ENCODE data around the gene DPPA4. TPM values are rescaled to one million over a fixed set of nuclear protein-coding genes. Genes with fewer than 3 reads are reported as not detected.

DPPA4 gene
- total RNA-seq, 1 experiment from 2014 or later, result 774 TPM

DNA sequence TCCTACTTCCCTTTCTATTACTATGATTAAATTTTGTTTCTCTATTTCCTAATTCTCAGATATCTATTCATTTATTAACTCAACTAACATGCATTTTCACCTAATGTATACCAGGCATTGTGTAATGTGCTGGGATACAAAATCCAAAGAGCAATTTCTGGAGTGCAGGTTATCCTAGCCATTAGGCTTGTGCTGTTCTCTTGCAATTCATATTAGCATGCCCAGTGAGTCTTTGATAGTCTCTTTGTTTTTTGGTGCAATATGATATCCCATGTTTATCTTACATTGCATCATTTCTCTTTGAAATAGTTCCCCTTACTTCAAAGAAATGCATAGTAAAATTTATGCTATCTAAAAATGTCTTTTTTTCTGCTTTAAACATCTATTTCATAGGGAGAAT lies 13.9 kb upstream of the DPPA4 start:
- TF ChIP-seq, protein P1, sequence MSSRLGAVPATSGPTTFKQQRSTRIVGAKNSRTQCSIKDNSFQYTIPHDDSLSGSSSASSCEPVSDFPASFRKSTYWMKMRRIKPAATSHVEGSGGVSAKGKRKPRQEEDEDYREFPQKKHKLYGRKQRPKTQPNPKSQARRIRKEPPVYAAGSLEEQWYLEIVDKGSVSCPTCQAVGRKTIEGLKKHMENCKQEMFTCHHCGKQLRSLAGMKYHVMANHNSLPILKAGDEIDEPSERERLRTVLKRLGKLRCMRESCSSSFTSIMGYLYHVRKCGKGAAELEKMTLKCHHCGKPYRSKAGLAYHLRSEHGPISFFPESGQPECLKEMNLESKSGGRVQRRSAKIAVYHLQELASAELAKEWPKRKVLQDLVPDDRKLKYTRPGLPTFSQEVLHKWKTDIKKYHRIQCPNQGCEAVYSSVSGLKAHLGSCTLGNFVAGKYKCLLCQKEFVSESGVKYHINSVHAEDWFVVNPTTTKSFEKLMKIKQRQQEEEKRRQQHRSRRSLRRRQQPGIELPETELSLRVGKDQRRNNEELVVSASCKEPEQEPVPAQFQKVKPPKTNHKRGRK (CRISPR knock-in tag; IDR thresholded peaks at IDR 0.05; ENCODE audit: borderline replicate concordance), result no peak
- TF ChIP-seq ZNF671 (CRISPR knock-in tag; IDR thresholded peaks at IDR 0.05) (no peak), FOXJ3 (CRISPR knock-in tag; IDR thresholded peaks at IDR 0.05; ENCODE audit: borderline replicate concordance) (no peak), RORB (CRISPR knock-in tag; IDR thresholded peaks at IDR 0.05) (no peak)
- TF ChIP-seq, protein P2, sequence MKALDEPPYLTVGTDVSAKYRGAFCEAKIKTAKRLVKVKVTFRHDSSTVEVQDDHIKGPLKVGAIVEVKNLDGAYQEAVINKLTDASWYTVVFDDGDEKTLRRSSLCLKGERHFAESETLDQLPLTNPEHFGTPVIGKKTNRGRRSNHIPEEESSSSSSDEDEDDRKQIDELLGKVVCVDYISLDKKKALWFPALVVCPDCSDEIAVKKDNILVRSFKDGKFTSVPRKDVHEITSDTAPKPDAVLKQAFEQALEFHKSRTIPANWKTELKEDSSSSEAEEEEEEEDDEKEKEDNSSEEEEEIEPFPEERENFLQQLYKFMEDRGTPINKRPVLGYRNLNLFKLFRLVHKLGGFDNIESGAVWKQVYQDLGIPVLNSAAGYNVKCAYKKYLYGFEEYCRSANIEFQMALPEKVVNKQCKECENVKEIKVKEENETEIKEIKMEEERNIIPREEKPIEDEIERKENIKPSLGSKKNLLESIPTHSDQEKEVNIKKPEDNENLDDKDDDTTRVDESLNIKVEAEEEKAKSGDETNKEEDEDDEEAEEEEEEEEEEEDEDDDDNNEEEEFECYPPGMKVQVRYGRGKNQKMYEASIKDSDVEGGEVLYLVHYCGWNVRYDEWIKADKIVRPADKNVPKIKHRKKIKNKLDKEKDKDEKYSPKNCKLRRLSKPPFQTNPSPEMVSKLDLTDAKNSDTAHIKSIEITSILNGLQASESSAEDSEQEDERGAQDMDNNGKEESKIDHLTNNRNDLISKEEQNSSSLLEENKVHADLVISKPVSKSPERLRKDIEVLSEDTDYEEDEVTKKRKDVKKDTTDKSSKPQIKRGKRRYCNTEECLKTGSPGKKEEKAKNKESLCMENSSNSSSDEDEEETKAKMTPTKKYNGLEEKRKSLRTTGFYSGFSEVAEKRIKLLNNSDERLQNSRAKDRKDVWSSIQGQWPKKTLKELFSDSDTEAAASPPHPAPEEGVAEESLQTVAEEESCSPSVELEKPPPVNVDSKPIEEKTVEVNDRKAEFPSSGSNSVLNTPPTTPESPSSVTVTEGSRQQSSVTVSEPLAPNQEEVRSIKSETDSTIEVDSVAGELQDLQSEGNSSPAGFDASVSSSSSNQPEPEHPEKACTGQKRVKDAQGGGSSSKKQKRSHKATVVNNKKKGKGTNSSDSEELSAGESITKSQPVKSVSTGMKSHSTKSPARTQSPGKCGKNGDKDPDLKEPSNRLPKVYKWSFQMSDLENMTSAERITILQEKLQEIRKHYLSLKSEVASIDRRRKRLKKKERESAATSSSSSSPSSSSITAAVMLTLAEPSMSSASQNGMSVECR (CRISPR knock-in tag; IDR thresholded peaks at IDR 0.05; ENCODE audit: borderline replicate concordance), result no peak
- no peaks in the 10 kb centered on the region for H3K27me3 Mint-ChIP-seq (ENCODE audit: low read depth)
- H3K4me3 Mint-ChIP-seq, result no peak overlapping the region
- peaks cover 47% of the 10 kb centered on the region for H3K36me3 Mint-ChIP-seq
- no peaks in the 10 kb centered on the region for H3K9me3 Mint-ChIP-seq
- DNase-seq (ENCODE audit: low spot score), result no peak
- no peak for ATAC-seq
- H3K27ac Mint-ChIP-seq, result peak overlapping the region; percentile 34
- ChIA-PET POLR2A (no interaction called here), CTCF (no interaction called here)
- peaks cover 73% of the 10 kb centered on the region for H3K4me1 Mint-ChIP-seq

DNA sequence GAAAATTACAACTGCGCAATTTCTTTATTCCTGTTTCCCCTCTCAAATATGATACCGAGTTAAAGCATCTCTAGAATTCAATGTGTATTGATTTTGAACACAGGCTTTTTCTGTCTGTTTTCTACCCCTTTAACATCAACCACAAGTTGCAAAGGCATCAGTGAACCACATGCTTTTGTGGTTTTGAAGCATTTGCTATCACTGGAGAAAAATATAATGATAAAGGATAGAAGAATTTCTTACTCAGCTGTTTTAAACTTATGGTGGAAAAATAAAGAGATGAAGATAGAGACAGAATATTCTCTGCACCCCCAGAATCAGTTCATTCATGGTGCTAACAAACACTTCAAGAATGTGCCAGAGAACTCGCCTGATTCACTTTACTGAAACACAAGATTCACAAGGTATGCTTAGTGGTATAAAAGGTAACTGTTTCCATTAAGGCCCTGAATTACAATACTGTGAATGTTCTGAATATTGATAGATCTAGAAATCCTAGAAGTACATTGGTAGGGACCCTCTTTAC lies 9.5 kb upstream of the DPPA4 start:
- no peak for DNase-seq (ENCODE audit: low spot score)
- H3K36me3 Mint-ChIP-seq, result peaks cover 66% of the 10 kb centered on the region
- no peaks in the 10 kb centered on the region for H3K9me3 Mint-ChIP-seq
- peaks cover 49% of the 10 kb centered on the region for H3K4me1 Mint-ChIP-seq
- ATAC-seq, result no peak
- TF ChIP-seq IRF2 (CRISPR knock-in tag; IDR thresholded peaks at IDR 0.05; ENCODE audit: borderline replicate concordance, low read depth) (no peak), MXD4 (CRISPR knock-in tag; IDR thresholded peaks at IDR 0.05; ENCODE audit: borderline replicate concordance) (no peak), RELA (CRISPR knock-in tag; IDR thresholded peaks at IDR 0.05; ENCODE audit: borderline replicate concordance) (no peak), ZNF219 (CRISPR knock-in tag; IDR thresholded peaks at IDR 0.05; ENCODE audit: borderline replicate concordance) (no peak), SP1 (CRISPR knock-in tag; conservative IDR thresholded peaks at IDR 0.05) (no peak), FOXK1 (CRISPR knock-in tag; IDR thresholded peaks at IDR 0.05) (no peak), SOX15 (CRISPR knock-in tag; IDR thresholded peaks at IDR 0.05) (no peak), NR2C2 (CRISPR knock-in tag; IDR thresholded peaks at IDR 0.05) (no peak), ZNF138 (CRISPR knock-in tag; conservative IDR thresholded peaks at IDR 0.05) (no peak), TEAD1 (CRISPR knock-in tag; IDR thresholded peaks at IDR 0.05) (no peak), TP53 (CRISPR knock-in tag; IDR thresholded peaks at IDR 0.05) (no peak), PRRX2 (CRISPR knock-in tag; IDR thresholded peaks at IDR 0.05) (no peak), TCF7 (CRISPR knock-in tag; IDR thresholded peaks at IDR 0.05; ENCODE audit: low read depth) (no peak), FOXJ3 (CRISPR knock-in tag; IDR thresholded peaks at IDR 0.05; ENCODE audit: borderline replicate concordance) (no peak)
- TF ChIP-seq, protein P3, sequence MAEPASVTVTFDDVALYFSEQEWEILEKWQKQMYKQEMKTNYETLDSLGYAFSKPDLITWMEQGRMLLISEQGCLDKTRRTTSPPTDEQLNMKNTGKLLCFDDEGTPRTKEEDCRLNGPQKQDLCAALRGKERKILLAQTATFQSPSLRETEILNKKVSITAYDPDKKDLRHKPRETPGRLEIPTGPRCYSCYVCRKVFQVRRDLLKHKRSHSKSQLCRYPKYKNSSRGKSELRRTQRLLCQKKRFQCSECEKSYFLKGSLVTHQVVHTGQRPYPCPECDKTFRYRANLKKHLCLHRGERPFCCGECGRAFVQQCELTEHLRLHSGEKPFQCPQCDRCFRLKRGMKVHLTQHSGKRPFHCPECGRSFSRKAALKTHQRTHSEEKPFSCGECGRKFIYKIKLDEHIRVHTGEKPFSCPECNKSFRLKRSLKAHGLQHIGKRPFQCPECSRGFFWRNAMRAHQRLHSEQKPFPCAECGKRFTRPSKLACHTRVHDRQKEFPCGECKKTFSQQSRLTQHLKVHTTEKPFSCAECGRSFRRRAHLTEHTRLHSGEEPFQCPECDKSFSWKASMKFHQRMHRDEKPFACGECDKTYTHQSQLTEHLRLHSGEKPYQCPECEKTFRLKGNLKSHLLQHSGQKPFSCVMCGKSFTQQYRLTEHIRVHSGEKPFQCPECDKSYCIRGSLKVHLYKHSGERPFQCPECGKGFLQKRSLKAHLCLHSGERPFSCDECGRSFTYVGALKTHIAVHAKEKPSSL (CRISPR knock-in tag; conservative IDR thresholded peaks at IDR 0.05), result no peak
- TF ChIP-seq, protein P4, sequence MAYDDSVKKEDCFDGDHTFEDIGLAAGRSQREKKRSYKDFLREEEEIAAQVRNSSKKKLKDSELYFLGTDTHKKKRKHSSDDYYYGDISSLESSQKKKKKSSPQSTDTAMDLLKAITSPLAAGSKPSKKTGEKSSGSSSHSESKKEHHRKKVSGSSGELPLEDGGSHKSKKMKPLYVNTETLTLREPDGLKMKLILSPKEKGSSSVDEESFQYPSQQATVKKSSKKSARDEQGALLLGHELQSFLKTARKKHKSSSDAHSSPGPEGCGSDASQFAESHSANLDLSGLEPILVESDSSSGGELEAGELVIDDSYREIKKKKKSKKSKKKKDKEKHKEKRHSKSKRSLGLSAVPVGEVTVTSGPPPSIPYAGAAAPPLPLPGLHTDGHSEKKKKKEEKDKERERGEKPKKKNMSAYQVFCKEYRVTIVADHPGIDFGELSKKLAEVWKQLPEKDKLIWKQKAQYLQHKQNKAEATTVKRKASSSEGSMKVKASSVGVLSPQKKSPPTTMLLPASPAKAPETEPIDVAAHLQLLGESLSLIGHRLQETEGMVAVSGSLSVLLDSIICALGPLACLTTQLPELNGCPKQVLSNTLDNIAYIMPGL (CRISPR knock-in tag; IDR thresholded peaks at IDR 0.05), result no peak
- TF ChIP-seq, protein P5, sequence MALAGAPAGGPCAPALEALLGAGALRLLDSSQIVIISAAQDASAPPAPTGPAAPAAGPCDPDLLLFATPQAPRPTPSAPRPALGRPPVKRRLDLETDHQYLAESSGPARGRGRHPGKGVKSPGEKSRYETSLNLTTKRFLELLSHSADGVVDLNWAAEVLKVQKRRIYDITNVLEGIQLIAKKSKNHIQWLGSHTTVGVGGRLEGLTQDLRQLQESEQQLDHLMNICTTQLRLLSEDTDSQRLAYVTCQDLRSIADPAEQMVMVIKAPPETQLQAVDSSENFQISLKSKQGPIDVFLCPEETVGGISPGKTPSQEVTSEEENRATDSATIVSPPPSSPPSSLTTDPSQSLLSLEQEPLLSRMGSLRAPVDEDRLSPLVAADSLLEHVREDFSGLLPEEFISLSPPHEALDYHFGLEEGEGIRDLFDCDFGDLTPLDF (CRISPR knock-in tag; IDR thresholded peaks at IDR 0.05), result no peak
- TF ChIP-seq, protein P6, sequence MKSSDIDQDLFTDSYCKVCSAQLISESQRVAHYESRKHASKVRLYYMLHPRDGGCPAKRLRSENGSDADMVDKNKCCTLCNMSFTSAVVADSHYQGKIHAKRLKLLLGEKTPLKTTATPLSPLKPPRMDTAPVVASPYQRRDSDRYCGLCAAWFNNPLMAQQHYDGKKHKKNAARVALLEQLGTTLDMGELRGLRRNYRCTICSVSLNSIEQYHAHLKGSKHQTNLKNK (CRISPR knock-in tag; IDR thresholded peaks at IDR 0.05), result no peak
- peak overlapping the region; percentile 68 for H3K27ac Mint-ChIP-seq
- H3K4me3 Mint-ChIP-seq, result no peak overlapping the region
- ChIA-PET CTCF (interaction anchor here (0.6 to 2.2 kb wide), 6 partner anchors 8 to 483 kb away, joined by 3 to 5 read pairs (median 4); no protein-coding TSS in a partner anchor), POLR2A (interaction anchor here (0.6 kb wide), 1 partner anchor 22 kb away, joined by 4 read pairs; no protein-coding TSS in a partner anchor)
- H3K27me3 Mint-ChIP-seq (ENCODE audit: low read depth), result no peaks in the 10 kb centered on the region
